GM20000 (cell line): Measurements from ENCODE around the gene MYL9.

Experiments
- DNase-seq: peaks from one replicate; pipeline ENCODE4 v3.0.0; 2012; ENCODE audit warnings: low spot score
- CTCF ChIP-seq: IDR thresholded peaks from 2 replicates; pipeline ENCODE4 v1.5.1; 2012; ENCODE audit warnings: mild to moderate bottlenecking, control low read depth; ENCODE audit errors: extremely low read depth, missing control alignments

The MYL9 gene

DNA sequence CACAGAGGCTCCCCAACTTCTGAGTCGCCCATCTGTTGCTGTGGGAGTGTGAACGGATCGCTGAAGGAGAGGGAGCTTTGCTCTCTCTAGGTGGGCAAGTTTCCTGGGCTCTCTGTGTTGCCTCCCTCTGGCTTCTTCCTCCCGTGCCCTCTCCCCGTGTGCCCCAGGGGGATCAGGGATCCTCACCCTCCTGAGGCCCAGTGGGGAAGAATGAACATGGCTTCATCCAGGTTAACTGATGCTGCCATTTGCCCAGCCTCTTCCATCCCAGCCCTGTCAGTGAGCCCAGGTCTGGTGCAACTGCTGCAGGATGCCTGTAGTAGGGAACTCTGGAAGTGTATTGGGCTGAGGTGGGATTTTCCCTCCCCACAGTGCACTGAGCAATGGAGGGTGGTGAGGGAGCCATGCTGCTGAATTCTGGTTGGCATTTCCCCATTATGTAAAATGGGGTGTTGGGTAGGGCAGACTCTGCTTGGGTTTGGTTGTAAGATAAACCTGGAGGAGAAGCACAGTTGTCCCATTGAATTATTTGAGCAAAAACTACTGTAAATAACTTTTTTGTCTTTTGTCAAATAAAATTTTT lies 52.1 kb downstream of the MYL9 start:
- no peak for DNase-seq

GRCh38 chr20:36599912-36600345 lies 58.6 kb downstream of the MYL9 start:
- DNase-seq, result no peak
- no peak for TF ChIP-seq CTCF

More for the DNA sequence above, 52.1 kb downstream of the MYL9 start:
- TF ChIP-seq CTCF, result no peak
